HG03558 (cell line): ENCODE results near the gene SLC15A5.
A peak's percentile ranks its signal among the peaks of the same experiment; 100 is the strongest.

ENCODE experiments used
- ATAC-seq: cut with Tn5 transposase; IDR thresholded peaks from one replicate; pipeline ENCODE4 v1.9.1; 2021; ENCODE audit warnings: moderate number of reproducible peaks; ENCODE audit not compliant: unreplicated experiment; ENCODE audit errors: extremely low read depth

The SLC15A5 gene

GRCh38 chr12:16269946-16270345 lies 7.5 kb downstream of the SLC15A5 start:
- no peak for ATAC-seq

- ATAC-seq, result no peak
Observed at GRCh38 chr12:16266085-16266484, 11.4 kb downstream of the SLC15A5 start.

GRCh38 chr12:16261944-16262475 lies 15.5 kb downstream of the SLC15A5 start:
- no peak for ATAC-seq

- no peak for ATAC-seq
Observed at GRCh38 chr12:16260206-16260605, 17.3 kb downstream of the SLC15A5 start.

GRCh38 chr12:16258963-16259362 lies 18.5 kb downstream of the SLC15A5 start:
- ATAC-seq, result no peak

- no peak for ATAC-seq
Observed at GRCh38 chr12:16246264-16246663, 31.2 kb downstream of the SLC15A5 start.

- ATAC-seq, result no peak
Observed at GRCh38 chr12:16245209-16245608, 32.3 kb downstream of the SLC15A5 start.

GRCh38 chr12:16243487-16244412 lies 33.7 kb downstream of the SLC15A5 start:
- no peak for ATAC-seq

GRCh38 chr12:16241346-16241745 lies 36.1 kb downstream of the SLC15A5 start:
- no peak for ATAC-seq

- ATAC-seq, result no peak
Observed at GRCh38 chr12:16238661-16239060, 38.8 kb downstream of the SLC15A5 start.

GRCh38 chr12:16229676-16230075 lies 47.8 kb downstream of the SLC15A5 start:
- no peak for ATAC-seq

GRCh38 chr12:16228067-16228466 lies 49.4 kb downstream of the SLC15A5 start:
- ATAC-seq, result no peak

GRCh38 chr12:16225692-16226091 lies 51.8 kb downstream of the SLC15A5 start:
- ATAC-seq, result no peak

GRCh38 chr12:16224196-16224595 lies 53.3 kb downstream of the SLC15A5 start:
- no peak for ATAC-seq

GRCh38 chr12:16221776-16222175 lies 55.7 kb downstream of the SLC15A5 start:
- ATAC-seq, result no peak

- ATAC-seq, result no peak
Observed at GRCh38 chr12:16220120-16220519, 57.4 kb downstream of the SLC15A5 start.

GRCh38 chr12:16218934-16219751 lies 58.3 kb downstream of the SLC15A5 start:
- ATAC-seq, result no peak

GRCh38 chr12:16218234-16218633 lies 59.3 kb downstream of the SLC15A5 start:
- ATAC-seq, result no peak

GRCh38 chr12:16211731-16212130 lies 65.8 kb downstream of the SLC15A5 start:
- ATAC-seq, result no peak

- ATAC-seq, result peak; percentile 94
Observed at GRCh38 chr12:16198884-16199283, 78.6 kb downstream of the SLC15A5 start.

- no peak for ATAC-seq
Observed at GRCh38 chr12:16197600-16197999, 79.9 kb downstream of the SLC15A5 start.
